ENCODE results near the gene GDPD3.
"Not testable (repeated sequence)": the region's sequence is repeated elsewhere in the genome, so short reads cannot be mapped to it uniquely, and the experiment has no call there.

GDPD3 gene, protein sequence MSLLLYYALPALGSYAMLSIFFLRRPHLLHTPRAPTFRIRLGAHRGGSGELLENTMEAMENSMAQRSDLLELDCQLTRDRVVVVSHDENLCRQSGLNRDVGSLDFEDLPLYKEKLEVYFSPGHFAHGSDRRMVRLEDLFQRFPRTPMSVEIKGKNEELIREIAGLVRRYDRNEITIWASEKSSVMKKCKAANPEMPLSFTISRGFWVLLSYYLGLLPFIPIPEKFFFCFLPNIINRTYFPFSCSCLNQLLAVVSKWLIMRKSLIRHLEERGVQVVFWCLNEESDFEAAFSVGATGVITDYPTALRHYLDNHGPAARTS

GRCh38 chr16:30113031-30113710, at the start of gene GDPD3:
GDPD3 (minus strand) TSS chr16:30113537; CDS start chr16:30113478, 59 bp downstream.
- DNase-seq = no peak

GRCh38 chr16:30157214-30157613, 43.9 kb upstream of the GDPD3 start:
- DNase-seq = no peak

DNA sequence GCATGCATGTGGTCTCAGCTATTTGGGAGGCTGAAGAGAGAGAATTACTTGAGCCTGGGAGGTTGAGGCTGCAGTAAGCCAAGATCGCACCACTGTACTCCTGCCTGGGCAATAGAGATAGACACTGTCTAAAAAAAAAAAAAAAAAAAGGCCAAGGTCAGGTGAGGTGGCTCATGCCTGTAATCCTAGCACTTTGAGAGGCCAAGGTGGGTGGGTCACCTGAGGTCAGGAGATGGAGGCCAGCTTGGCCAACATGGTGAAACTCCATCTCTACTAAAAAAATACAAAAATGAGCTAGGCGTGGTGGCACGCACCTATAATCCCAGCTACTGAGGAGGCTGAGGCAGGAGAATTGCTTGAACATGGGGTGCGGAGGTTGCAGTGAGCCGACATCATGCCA, 41.9 kb upstream of the GDPD3 start:
- no peak for DNase-seq

GRCh38 chr16:30152517-30152916, 39.2 kb upstream of the GDPD3 start:
- DNase-seq = no peak

- no peak for DNase-seq
These were observed 37.8 kb upstream of the GDPD3 start for GRCh38 chr16:30151091-30151490.

DNA sequence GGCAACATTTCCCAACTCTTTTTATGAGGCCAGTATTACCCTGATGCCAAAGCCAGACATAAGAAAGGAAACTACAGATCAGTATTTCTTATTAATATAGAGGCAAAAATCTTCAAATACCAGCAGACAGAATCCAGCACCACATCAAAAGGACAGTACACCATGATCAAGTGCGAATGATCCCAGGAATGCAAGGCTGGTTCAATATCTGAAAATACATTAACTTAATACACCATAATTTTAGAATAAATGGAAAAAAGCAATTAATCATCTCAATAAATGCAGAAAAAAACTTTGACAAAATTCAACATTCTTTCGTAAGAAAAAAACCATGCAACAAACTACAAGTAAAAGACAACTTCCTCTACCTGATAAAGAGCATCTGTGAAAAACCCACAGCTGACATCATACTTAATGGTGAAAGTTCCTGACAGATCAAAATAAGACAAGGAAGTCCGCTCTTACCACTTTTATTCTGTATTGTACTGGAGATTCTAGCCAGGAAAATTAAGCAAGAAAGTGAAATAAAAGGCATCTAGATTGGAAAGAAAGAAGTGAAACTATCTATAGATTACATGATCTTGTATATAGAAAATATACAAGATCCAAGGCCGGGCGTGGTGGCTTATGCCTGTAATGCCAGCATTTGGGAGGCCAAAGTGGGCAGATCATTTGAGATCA, 36.1 kb upstream of the GDPD3 start:
- DNase-seq = no peak

DNA sequence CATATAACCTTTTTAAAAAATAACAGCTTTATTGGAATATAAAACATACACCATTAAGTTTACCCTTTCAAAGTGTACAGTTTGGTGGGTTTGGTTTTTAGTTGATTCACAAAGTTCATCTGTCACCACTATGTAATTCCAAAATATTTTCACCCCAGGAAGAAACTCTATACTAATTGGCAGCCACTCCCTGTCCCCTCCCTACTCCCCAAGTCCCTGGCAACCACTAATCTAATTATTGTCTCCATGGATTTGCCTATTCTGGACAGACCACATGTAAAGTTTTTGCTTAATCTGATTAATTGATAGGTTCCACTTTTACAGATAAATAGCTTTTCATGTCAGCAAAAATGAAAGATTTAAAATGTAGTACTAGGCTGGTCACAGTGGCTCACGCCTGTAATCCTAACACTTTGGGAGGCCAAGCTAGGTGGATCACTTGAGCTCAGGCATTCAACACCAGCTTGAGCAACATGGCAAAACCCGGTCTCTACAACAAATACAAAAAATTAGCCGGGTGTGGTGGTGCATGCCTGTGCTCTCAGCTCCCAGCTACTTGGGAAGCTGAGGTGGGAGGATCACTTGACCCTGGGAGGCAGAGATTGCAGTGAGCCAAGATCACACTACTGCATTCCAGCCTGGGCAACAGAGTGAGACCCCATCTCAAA, 34.6 kb upstream of the GDPD3 start:
- DNase-seq = no peak

GRCh38 chr16:30145657-30146056, 32.3 kb upstream of the GDPD3 start:
- peak; percentile 62 for DNase-seq

DNA sequence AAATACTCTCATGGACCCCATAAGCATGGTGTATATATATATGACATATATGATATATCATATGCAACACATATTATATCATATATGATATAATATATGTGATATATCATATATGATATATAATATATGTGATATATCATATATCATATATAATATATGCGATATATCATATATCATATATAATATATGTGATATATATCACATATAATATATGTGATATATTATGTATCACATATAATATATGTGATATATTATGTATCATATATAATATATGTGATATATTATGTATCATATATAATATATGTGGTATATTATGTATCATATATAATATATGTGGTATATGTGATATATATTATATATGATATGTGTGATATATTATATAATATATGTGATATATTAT, 31.6 kb upstream of the GDPD3 start:
- no peak for DNase-seq

DNA sequence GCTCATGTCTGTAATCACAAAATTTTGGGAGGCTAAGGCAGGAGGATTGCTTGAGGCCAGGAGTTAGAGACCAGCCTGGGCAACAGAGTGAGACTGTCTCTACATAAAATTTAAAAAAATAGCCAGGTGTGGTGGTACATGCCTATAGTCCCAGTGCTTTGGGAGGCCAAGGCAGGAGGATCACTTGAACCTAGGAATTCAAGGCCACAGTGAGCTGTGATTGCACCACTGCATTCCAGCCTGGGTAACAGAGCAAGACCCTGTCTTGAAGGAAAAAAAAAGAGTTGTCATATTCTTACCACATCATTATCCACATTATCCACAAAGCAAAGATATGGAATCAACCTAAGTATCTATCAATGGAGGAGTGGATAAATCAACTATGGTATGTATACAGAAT, 30.7 kb upstream of the GDPD3 start:
- DNase-seq = no peak

DNA sequence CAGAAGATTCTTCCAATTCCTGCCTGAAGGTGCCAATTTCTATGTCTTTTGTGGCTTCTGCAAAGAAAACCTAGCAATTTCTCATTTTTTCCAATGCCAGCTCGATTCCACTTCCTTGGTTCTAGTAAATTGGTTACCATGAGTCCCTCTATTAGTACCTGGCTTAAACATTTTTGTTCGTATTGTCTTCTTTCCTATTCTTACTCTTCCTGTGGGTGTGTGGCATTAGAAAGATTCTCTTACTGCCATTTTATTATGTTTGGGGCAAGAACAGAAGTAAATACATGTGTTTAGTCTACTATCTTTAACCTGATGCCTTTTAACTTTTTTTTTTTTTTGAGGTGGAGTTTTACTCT, 30.0 kb upstream of the GDPD3 start:
- DNase-seq = no peak

DNA sequence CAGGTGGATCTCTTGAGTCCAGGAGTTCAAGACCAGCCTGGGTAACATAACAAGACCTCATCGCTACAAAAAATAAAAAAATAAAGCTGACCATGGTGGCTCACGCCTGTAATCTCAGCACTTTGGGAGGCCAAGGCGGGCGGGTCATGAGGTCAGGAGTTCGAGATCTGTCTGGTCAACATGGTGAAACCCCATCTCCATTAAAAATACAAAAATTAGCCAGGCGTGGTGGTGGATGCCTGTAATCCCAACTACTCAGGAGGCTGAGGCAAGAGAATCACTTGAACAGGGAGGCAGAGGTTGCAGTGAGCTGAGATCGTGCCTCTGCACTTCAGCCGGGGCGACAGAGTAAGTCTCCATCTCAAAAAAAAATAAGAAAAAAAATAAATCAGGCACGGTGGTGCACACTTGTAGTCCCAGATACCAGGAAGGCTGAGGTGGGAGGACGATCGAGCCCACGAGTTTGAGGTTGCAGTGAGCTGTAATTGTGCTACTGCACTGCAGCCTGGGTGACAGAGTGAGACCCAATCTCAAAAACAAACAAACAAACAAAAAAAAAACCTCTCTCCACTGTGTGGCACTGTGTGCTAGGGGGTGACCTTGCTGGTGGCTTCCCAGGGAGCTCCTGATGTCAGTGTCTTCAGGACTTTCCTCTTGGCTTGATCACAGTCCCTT, 29.5 kb upstream of the GDPD3 start:
- DNase-seq = no peak

DNA sequence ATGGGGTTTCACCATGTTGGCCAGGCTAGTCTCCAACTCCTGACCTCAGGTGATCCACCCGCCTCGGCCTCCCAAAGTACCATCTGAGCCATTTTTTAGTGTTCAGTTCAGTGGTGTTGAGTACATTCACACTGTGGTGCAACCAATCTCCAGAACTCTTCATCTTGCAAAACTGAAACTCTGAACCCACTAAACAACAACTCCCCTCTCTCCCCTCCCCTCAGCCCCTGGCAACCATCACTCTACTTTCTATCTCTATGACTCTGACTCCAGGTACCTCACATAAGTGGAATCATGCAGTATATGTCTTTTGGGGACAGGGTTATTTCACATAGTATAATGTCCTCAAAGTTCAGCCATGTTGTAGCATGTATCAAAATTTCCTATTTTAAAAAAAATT, 28.4 kb upstream of the GDPD3 start:
- DNase-seq = no peak

GRCh38 chr16:30139583-30140481, 26.5 kb upstream of the GDPD3 start:
- DNase-seq = no peak

- DNase-seq = no peak
These were observed 24.6 kb upstream of the GDPD3 start for GRCh38 chr16:30137897-30138296.

GRCh38 chr16:30136971-30137605, 23.8 kb upstream of the GDPD3 start:
- DNase-seq = no peak

DNA sequence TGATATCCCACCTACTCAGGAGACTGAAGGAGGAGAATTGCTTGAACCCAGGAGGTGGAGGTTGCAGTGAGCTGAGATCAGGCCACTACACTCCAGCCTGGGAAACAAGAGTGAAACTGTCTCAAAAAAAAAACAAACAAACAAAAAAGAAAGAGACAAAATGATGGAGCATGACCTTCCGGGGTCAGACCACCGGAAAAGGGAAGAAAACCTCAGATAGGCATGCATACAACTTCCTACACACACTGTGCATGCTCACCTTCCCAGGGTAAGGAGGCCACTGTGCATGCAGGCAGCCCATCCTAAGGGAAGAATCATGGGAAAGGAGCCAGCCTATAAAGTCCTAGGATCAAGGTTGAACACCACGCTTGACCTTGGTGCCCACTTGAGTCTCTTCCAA, 19.3 kb upstream of the GDPD3 start:
- DNase-seq = no peak

DNA sequence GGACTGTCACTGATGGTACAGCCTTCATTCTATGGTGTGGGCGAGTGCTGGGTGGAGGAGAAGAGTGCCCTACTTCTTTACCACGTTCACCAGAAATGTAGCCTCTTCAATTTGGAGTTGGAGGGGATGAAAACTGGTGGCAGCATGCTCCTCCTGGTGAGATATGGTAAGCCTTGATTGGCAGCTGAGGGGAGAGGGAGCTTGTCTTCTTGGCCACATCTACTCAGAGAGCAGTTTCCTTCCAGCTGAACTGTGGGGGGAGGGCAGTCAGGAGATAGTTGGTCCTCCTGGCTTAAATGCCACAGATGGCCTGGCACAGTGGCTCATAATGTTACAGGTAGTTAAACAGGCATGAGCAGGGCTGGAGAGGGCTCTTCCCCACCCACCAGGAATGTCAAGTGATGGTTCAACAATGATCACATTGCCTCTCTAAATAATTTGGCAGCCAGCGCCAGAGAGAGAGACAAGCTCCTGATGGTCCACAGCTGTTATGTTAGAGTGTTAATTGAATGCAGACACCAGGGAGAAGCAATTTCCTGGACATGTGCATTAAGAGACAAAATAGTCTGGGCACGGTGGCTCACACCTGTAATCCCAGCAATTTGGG, 18.6 kb upstream of the GDPD3 start:
- DNase-seq = peak; percentile 98

GRCh38 chr16:30127993-30128392, 14.7 kb upstream of the GDPD3 start:
- no peak for DNase-seq

GRCh38 chr16:30125690-30126089, 12.4 kb upstream of the GDPD3 start:
- not testable (repeated sequence) for DNase-seq

DNA sequence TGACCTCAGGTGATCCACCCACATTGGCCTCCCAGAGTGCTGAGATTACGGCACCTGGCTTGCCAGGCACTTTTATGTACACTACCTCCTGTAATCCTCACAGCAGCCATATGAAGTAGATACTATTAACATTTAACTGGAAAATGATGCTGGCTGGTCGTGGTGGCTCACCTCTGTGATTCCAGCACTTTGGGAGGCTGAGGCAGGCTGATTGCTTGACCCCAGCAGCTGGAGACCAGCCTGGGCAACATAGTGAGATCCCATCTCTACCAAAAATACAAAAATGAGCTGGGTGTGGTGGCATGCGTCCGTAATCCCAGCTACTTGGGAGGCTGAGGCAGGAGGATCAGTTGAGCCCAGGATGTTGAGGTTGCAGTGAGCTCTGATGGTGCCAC, 11.6 kb upstream of the GDPD3 start:
- DNase-seq = no peak

Measured in NCI-H524 treated with DMSO at 0.1 percent for 48 hours (cell line).